Hematopoietic multipotent progenitor cell (in vitro differentiated cells): ENCODE data around the gene PDZD2. TPM values are rescaled to one million over a fixed set of nuclear protein-coding genes. Genes with fewer than 3 reads are reported as not detected.

Experiments used
- DNase-seq, 3 donors: peaks; one replicate each; pipeline ENCODE4 v3.0.0-alpha.2; 2011 to 2015; ENCODE audit warnings: low read depth in 2 of 3, low spot score in 2 of 3
- total RNA-seq: library from RNA; depleted of rRNA; stranded (reverse); fragments of >200 nt; gene quantifications from one replicate; pipeline ENCODE4 v1.2.3, GENCODE V29; 2012

The PDZD2 gene
- total RNA-seq, 1 donor: 13.5 TPM

DNA sequence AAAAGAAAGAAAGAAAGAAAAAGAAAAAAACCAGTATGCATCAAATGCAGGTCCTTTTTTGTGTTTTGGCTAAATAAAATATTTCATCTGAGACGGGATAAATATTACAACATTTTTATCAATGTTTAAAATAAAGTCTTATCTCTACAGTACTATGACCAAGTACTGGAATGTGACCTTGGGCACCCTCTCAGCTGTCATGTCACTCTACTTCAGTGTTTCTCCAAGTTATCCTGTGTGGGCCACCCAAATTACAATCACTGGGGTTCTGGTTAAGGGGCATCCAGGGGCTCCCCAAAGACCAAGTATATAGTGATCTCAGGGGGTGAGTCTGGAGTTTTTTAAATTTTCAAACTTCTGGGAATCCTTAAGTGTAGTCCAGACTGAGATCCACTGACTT lies 3.5 kb upstream of the PDZD2 start:
- no peak for DNase-seq

GRCh38 chr5:31637851-31638250 lies 1.1 kb upstream of the PDZD2 start:
- DNase-seq: no peak

- no peak for DNase-seq
Measured at GRCh38 chr5:31638345-31638744, 586 bp upstream of the PDZD2 start.

DNA sequence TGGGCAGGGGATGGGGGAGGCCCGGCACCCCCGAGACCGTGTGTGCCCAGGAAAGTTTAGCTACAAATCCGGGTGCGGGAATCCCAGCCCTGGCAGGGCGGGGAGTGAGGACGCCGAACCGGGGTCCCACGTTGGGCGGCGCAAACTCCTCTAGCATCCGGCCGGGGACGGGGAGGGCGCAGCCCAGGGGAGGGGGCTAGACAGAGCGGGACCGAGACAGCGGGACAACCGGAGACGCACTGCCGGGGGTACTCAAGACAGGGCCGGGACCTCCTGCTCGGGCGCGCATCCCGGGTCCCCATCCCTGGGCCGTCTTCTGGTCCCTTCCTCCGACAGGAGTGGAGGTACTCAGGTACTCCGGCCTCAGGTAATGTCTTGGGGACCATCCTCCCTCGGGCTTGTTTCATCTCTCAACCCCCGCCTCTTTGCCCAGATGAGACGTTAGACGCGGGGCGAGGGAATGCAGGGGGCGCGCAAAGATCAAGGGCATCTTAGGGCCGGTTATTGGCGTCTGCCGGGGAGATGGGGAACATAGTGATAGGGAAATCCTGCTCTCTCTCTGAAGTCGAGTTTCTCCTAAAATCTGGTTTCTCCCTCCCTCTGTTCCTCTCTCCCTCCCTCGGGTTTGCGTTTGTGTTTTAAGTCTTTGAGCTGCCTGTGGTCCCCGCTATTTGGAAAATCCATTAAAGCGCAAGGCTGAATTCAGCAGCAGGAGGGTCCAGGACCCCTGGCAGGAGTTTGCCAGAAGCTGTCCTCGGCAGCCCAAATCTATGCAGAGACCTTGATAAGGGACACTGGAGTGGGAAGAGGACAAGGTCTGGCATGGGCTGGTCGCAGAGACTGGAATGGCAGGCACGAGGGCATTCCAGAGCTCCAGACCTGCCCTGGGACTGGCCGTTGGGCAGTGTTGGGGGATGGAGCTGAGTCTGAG lies 815 bp downstream of the PDZD2 start:
- no peak for DNase-seq

DNA sequence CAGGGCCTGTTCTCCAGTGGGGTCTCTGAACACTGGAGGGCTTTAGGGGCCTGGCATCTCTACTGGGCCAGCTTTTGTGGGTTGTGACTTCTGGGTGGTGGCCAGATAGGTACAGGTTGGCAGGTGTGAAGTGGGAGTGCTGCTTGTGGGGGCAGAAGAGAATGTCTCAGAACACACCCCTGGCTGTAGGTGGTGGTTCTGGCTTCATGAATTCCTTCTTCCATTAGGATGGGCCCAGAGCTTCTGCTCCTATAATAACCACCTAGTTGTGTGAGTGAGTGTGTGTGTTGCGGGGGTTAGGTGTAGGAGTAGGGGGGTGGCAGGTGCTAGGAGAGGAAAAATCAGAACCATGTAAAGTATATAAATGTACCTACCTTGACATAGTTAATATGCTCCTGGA lies 1.6 kb downstream of the PDZD2 start:
- DNase-seq: no peak

DNA sequence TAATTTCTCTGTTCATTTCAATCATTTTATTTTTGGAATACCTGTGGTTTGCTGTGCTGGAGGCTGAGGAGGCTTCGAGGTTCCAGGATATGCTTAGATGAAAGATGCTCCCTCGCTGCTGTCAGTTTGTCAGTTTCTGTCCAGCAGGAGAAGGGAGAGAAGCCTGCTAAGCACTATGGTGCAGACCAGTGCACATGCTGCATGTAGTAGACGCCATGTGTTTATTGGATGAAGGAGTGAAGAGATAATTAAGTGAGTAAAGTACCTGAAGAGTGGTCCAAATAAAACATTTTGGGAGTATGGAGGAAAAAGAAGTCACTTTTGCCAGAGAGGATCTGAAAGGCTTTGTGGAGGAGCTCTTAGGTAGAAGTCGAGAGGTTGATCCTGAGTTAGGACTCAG lies 2.1 kb downstream of the PDZD2 start:
- no peak for DNase-seq

DNA sequence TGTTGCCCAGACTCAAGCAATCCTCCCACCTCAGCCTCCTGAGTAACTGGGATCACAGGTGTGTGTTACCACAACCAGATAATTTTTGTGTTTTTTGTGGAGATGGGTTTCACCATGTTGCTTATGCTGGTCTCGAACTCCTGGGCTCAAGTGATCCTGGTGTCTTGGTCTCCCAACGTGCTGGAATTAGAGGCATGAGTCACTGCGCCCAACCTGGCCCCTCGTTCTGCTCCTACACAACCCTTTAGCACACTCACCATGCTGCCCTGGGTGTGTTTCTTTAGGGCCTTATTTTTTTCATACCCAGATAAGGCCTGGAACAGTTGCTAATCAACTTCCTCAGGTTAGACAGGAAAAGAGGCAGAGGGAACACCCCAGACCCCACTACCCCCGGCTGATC lies 2.6 kb downstream of the PDZD2 start:
- no peak for DNase-seq

- DNase-seq: no peak
Measured at GRCh38 chr5:31645420-31646081, 6.6 kb downstream of the PDZD2 start.

DNA sequence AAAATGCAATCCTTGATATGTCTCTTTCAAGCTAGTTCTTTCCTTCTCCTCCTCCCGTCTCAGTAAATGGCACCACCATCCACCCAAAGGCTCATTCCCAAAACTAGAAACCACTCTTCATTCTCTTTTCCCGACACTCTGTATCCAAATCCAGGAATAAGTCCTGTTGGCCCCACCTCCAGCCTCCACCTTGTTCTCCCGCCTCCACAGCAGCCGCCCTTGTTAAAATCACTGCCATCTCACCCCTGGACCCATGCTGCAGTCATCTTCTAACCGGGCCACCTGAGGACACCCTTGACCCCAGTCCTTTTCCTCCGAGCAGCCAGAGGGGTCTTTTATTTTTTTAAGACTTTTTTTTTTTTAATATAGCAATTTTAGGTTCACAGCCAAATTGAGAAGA lies 9.4 kb downstream of the PDZD2 start:
- no peak for DNase-seq

DNA sequence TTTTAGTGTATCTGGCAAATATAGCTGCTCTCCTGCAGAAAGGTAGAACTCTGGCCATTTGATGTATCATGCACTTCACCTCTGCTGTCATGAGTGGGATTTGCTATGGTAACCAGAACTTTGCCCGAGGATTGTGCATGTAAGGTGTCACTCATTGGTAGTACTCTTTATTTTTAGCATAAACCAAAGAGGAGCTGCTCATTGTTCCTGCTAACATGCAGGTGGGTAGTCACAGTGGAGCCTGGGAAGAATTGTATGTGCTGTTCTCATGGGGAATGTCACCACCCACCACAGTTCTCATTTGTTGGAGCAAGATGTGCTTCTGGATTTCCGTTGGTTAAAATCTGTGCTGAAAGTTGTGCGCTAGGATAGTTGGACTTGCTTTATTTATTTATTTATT lies 12.3 kb downstream of the PDZD2 start:
- DNase-seq: no peak

GRCh38 chr5:31655491-31655890 lies 16.6 kb downstream of the PDZD2 start:
- DNase-seq: no peak

- no peak for DNase-seq
Measured at GRCh38 chr5:31656806-31657205, 17.9 kb downstream of the PDZD2 start.

DNA sequence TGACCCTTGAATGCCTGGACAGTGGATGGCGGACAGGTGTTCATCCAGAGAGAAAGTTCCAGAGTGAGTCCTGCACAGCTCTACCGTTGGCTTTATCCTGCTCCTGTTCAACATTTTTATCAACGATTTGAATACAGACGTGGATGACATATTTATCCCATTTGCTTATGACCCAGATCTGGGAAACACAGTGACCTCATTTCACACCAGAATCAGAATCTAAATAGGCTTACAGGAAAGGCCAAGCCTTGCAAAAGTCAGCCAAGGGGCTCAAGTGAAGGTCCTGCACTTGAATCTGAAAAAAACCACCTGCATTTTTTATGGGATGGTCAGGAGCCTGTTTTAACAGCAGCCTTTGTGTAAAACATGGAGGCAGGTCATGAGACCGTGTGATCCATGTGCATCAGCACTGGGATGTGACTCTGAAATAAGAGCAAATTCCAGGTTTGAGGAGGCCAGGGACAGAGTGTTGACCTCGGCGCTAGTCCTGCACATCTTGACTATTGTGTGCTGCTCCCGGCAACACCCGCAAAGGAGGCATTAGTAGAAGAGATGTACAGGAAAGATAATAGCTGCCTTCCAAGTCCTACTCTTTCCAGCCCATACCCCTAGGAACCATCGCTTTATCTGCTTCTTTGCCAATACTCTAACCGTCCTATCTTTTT lies 18.5 kb downstream of the PDZD2 start:
- DNase-seq: no peak

- DNase-seq: no peak
Measured at GRCh38 chr5:31661257-31661656, 22.3 kb downstream of the PDZD2 start.

DNA sequence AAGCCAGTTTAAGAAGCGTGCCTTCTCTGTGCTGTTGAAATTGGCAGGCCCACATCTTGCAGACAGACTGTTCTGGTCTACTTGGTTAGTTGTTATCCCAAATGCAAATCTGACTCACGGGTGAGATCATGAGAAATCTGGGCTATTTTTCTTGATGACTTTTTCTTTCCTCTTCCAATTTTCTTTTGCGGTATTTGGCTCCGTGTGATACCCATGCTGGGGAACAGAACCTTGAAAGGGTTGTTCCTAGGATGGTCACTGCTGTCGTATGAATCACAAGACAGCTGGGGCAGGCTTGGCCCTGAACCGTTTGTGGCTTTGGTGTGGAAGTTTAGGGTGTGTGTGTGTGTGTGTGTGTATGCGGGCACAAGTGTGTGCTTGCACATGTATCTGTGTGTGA lies 24.6 kb downstream of the PDZD2 start:
- DNase-seq: no peak

DNA sequence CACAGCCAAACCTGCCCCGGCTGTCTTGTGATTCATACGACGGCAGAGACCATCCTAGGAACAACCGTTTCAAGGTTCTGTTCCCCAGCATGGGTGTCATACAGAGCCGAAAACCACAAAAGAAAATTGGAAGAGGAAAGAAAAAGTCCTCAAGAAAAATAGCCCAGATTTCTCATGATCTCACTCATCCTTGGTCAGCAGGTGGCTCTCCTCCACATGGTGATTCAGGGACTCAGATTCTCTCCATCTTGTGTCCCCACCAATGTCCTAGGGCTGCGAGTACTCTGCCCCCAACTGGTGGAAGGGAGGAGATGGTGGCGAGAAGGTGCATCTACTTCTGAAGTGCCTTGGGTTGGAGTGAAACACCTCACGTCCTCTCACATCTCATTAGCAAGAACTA lies 25.6 kb downstream of the PDZD2 start:
- peak in 1 of 3 donors; percentile 18 for DNase-seq

- DNase-seq: no peak
Measured at GRCh38 chr5:31671339-31671741, 32.4 kb downstream of the PDZD2 start.

DNA sequence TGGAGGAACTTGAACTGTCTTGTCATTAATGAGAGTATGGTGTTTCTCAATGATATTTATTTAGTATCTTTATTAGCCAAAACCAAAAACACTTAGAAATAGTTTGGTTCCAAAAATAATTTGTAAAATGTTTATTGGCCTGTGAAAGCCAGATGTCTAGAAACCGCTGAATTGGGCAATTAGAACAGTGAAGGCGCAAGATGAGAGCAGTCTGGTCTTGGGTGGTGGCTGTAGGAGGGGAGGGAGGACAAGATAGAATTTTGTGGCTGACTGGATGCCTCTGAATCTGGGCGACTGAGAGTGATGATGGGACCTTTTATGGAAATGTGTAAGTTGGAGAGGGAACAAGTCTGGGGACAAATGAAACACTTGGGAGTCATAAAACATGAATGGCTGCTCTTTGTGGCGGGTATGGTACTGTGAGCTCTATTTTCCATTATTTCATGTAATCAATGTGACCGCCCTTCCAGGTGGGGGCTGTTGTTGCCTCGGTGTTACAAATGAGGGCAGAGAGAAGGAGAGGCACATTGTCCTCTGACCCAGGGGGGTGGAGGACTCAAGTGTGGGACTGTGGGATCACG lies 35.5 kb downstream of the PDZD2 start:
- no peak for DNase-seq

DNA sequence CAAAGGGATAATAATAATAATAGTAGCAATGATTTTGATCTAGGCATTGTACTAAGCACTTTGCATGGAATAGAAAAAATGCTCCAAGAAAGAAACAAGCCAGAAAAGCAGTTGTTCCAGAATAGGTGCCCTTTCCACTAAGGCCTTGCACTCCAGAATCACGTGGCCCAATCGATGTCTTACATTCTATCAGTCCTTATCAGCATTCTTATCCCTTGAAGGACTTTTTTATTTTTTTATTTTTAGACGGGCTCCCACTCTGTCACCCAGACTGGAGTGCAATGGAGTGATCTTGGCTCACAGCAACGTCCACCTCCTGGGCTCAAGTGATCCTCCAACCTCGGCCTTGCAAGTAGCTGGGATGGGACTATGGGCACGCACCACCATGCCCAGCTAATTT lies 36.5 kb downstream of the PDZD2 start:
- no peak for DNase-seq

- no peak for DNase-seq
Measured at GRCh38 chr5:31678180-31678579, 39.2 kb downstream of the PDZD2 start.

GRCh38 chr5:31680528-31680927 lies 41.6 kb downstream of the PDZD2 start:
- no peak for DNase-seq
